Neural progenitor cell (in vitro differentiated cells): ENCODE results near the gene SLC6A17. TPM values are rescaled to one million over a fixed set of nuclear protein-coding genes. Genes with fewer than 3 reads are reported as not detected.

Experiments used
- DNase-seq: peaks from one replicate; pipeline ENCODE4 v3.0.0-alpha.2; 2016; ENCODE audit warnings: low spot score
- H2AFZ ChIP-seq: fragments of 200-600 bp; sonication (generic); replicated peaks from 2 replicates; pipeline ENCODE4 v1.6.1; 2016; ENCODE audit warnings: antibody characterized with exemption
- H3F3A ChIP-seq: fragments of 200-600 bp; sonication (generic); 2 replicates; pipeline ENCODE4 v1.6.1; 2016; ENCODE audit warnings: antibody characterized with exemption, low read depth
- H3K27ac ChIP-seq: fragments of 200-600 bp; sonication (generic); 2 replicates; pipeline ENCODE4 v1.5.1; 2016; ENCODE audit warnings: mild to moderate bottlenecking
- H3K27me3 ChIP-seq: fragments of 200-600 bp; sonication (generic); 2 replicates; pipeline ENCODE4 v1.6.1; 2016; ENCODE audit warnings: mild to moderate bottlenecking, moderate library complexity
- H3K36me3 ChIP-seq: fragments of 200-600 bp; sonication (generic); 2 replicates; pipeline ENCODE4 v1.5.1; 2016
- H3K4me1 ChIP-seq: fragments of 200-600 bp; sonication (generic); 2 replicates; pipeline ENCODE4 v1.6.1; 2016; ENCODE audit warnings: mixed run types
- H3K4me2 ChIP-seq: fragments of 200-600 bp; sonication (generic); 2 replicates; pipeline ENCODE4 v1.6.1; 2016
- H3K4me3 ChIP-seq: fragments of 200-600 bp; sonication (generic); 2 replicates; pipeline ENCODE4 v1.5.1; 2016
- H3K79me2 ChIP-seq: fragments of 200-600 bp; sonication (generic); 2 replicates; pipeline ENCODE4 v1.6.1; 2016; ENCODE audit warnings: low read depth
- H3K9ac ChIP-seq: fragments of 200-600 bp; sonication (generic); 2 replicates; pipeline ENCODE4 v1.6.1; 2016
- H3K9me3 ChIP-seq: fragments of 200-600 bp; sonication (generic); 2 replicates; pipeline ENCODE4 v1.5.1; 2016; ENCODE audit warnings: low read depth
- H4K20me1 ChIP-seq: fragments of 200-600 bp; sonication (generic); 2 replicates; pipeline ENCODE4 v1.6.1; 2016; ENCODE audit warnings: low read depth
- H3K27ac Mint-ChIP-seq: 3 replicates; pipeline ENCODE4 v1.8.0; 2021; ENCODE audit warnings: mixed read lengths
- H3K27me3 Mint-ChIP-seq: 2 replicates; pipeline ENCODE4 v1.8.0; 2022; ENCODE audit warnings: low read depth, mild to moderate bottlenecking, inconsistent platforms, moderate library complexity, mixed read lengths; ENCODE audit not compliant: insufficient read depth
- H3K36me3 Mint-ChIP-seq: 3 replicates; pipeline ENCODE4 v1.8.0; 2021; ENCODE audit warnings: mixed read lengths
- H3K4me1 Mint-ChIP-seq: 3 replicates; pipeline ENCODE4 v1.8.0; 2021; ENCODE audit warnings: mixed read lengths
- H3K4me3 Mint-ChIP-seq: 3 replicates; pipeline ENCODE4 v1.8.0; 2021; ENCODE audit warnings: mild to moderate bottlenecking, moderate library complexity, mixed read lengths
- H3K9me3 Mint-ChIP-seq: 3 replicates; pipeline ENCODE4 v1.8.0; 2020; ENCODE audit warnings: mixed read lengths
- CTCF ChIP-seq: fragments of 200-600 bp; sonication (generic); IDR thresholded peaks from 2 replicates; pipeline ENCODE4 v1.5.1; 2017; ENCODE audit warnings: antibody characterized with exemption, mild to moderate bottlenecking
- EZH2 ChIP-seq: fragments of 200-600 bp; sonication (generic); IDR thresholded peaks from 2 replicates; pipeline ENCODE4 v1.6.1; 2017; ENCODE audit warnings: antibody characterized with exemption, mild to moderate bottlenecking, moderate library complexity
- EZH2phosphoT487 ChIP-seq: fragments of 200-600 bp; sonication (generic); IDR thresholded peaks from 2 replicates; pipeline ENCODE4 v1.6.1; 2017; ENCODE audit warnings: antibody characterized with exemption
- total RNA-seq: library from RNA; depleted of rRNA; stranded (reverse); fragments of >200 nt; gene quantifications from 2 replicates; pipeline ENCODE4 v1.2.3, GENCODE V29; 2015; ENCODE audit warnings: low replicate concordance

The SLC6A17 gene
- total RNA-seq, 1 donor from 2014 or later: not detected

DNA sequence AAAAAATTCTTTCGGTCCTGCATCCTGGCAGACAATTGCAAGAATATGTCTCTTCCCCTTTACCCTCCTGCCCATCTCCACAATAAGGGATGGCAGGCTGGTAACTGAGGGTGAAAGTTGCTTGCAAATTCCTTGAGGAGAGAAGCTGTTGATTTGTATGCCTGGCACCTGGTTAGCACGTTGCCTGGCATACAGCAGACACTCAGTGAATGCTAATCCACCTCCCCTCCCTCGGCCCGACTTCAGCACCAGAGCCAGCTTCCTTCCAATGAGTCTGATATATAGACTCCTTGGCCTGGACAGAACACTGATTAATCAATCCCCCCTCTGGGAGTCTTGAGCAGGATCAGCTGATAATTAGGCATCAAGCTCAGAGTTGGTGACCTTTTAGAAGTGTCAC is 99.0 kb downstream of the SLC6A17 start:
- no peak overlapping the region for H3K4me3 ChIP-seq
- H3K27ac ChIP-seq: no peak overlapping the region
- no peaks in the 10 kb centered on the region for H3K36me3 ChIP-seq
- TF ChIP-seq EZH2: no peak
- no peaks in the 10 kb centered on the region for H3K4me1 ChIP-seq
- no peak for DNase-seq
- H3K27ac Mint-ChIP-seq: no peak overlapping the region
- no peak overlapping the region for H2AFZ ChIP-seq
- H3K27me3 Mint-ChIP-seq: peaks cover 10% of the 10 kb centered on the region
- H3K36me3 Mint-ChIP-seq: no peaks in the 10 kb centered on the region
- no peaks in the 10 kb centered on the region for H4K20me1 ChIP-seq
- no peaks in the 10 kb centered on the region for H3F3A ChIP-seq
- no peak overlapping the region for H3K9ac ChIP-seq
- no peaks in the 10 kb centered on the region for H3K4me1 Mint-ChIP-seq
- H3K4me3 Mint-ChIP-seq: no peak overlapping the region
- no peaks in the 10 kb centered on the region for H3K9me3 ChIP-seq
- H3K9me3 Mint-ChIP-seq: no peaks in the 10 kb centered on the region
- H3K4me2 ChIP-seq: no peak overlapping the region
- H3K79me2 ChIP-seq: no peaks in the 10 kb centered on the region
- no peaks in the 10 kb centered on the region for H3K27me3 ChIP-seq

GRCh38 chr1:110250008-110250407 is 99.7 kb downstream of the SLC6A17 start:
- DNase-seq: no peak
- Mint-ChIP-seq H3K27ac (no peak overlapping the region), H3K9me3 (no peaks in the 10 kb centered on the region), H3K4me3 (no peak overlapping the region), H3K27me3 (peaks cover 10% of the 10 kb centered on the region), H3K36me3 (no peaks in the 10 kb centered on the region), H3K4me1 (peaks cover 2% of the 10 kb centered on the region)
- Histone ChIP-seq H2AFZ (no peak overlapping the region), H3K4me1 (no peaks in the 10 kb centered on the region), H3K4me2 (no peak overlapping the region), H3K79me2 (no peaks in the 10 kb centered on the region), H3K27ac (no peak overlapping the region), H3F3A (no peaks in the 10 kb centered on the region), H3K36me3 (no peaks in the 10 kb centered on the region), H3K27me3 (no peaks in the 10 kb centered on the region), H3K4me3 (no peak overlapping the region), H4K20me1 (no peaks in the 10 kb centered on the region), H3K9me3 (no peaks in the 10 kb centered on the region), H3K9ac (no peak overlapping the region)
- no peak for TF ChIP-seq EZH2phosphoT487
- no peak for TF ChIP-seq CTCF
- TF ChIP-seq EZH2: no peak

- H3K9me3 Mint-ChIP-seq: no peaks in the 10 kb centered on the region
- no peak overlapping the region for H3K4me3 Mint-ChIP-seq
- Histone ChIP-seq H3K79me2 (no peaks in the 10 kb centered on the region), H3K27me3 (no peaks in the 10 kb centered on the region), H3K9me3 (no peaks in the 10 kb centered on the region), H3K4me3 (no peak overlapping the region), H4K20me1 (no peaks in the 10 kb centered on the region), H3K9ac (no peak overlapping the region), H3K36me3 (no peaks in the 10 kb centered on the region), H2AFZ (no peak overlapping the region), H3K4me1 (peaks cover 6% of the 10 kb centered on the region), H3K4me2 (no peak overlapping the region), H3K27ac (no peak overlapping the region), H3F3A (no peaks in the 10 kb centered on the region)
- H3K4me1 Mint-ChIP-seq: peaks cover 9% of the 10 kb centered on the region
- DNase-seq: no peak
- TF ChIP-seq CTCF (no peak), EZH2 (no peak), EZH2phosphoT487 (no peak)
- no peaks in the 10 kb centered on the region for H3K36me3 Mint-ChIP-seq
- no peak overlapping the region for H3K27ac Mint-ChIP-seq
- H3K27me3 Mint-ChIP-seq: peaks cover 10% of the 10 kb centered on the region
Observed at GRCh38 chr1:110250749-110251148, 100.5 kb downstream of the SLC6A17 start.

Other genes with a start within 250 kb of the SLC6A17 start
- 2.7 and 5.0 TPM in 2 replicates for gene CSF1, start 239.6 kb upstream of the SLC6A17 start, total RNA-seq
- gene AHCYL1, start 165.7 kb upstream of the SLC6A17 start, total RNA-seq: 62.5 and 65.5 TPM in 2 replicates
- gene STRIP1, start 115.9 kb upstream of the SLC6A17 start, total RNA-seq: 55.0 and 67.5 TPM in 2 replicates
- gene ALX3, start 79.8 kb upstream of the SLC6A17 start, total RNA-seq: 1.1 TPM in 1 of 2 replicates, not detected in the other
- not detected in 2 replicates for gene UBL4B, start 38.1 kb upstream of the SLC6A17 start, total RNA-seq
- 1.3 and 2.0 TPM in 2 replicates for gene KCNC4, start 59.8 kb downstream of the SLC6A17 start, total RNA-seq
- gene RBM15, start 188.9 kb downstream of the SLC6A17 start, total RNA-seq: 66.9 and 83.7 TPM in 2 replicates
- 0.28 and 0.56 TPM in 2 replicates for gene SLC16A4, start 240.5 kb downstream of the SLC6A17 start, total RNA-seq